CMK (cell line): Measurements from ENCODE around the gene TPM4.

Experiments
- DNase-seq: peaks from one replicate; pipeline ENCODE4 v3.0.0-alpha.2; 2010; ENCODE audit warnings: low read depth

TPM4 gene

DNA sequence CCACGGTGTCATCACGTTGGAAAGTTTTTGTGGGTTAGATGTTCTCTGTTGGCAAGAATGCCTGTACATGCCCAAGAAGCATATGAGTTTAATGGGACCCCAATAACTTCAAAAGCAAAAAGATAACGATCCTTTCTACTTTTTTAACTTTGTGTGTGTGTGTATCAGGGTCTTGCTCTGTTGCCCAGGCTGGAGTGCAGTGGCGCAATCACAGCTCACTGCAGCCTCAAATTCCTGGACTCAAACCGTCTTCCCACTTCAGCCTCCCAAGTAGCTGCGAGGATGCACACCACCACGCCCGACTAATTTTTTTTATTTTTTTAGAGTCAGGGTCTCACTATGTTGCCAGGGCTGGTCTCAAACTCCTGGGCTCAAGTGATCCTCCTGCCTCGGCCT is 34.3 kb upstream of the TPM4 start:
- DNase-seq: no peak

DNA sequence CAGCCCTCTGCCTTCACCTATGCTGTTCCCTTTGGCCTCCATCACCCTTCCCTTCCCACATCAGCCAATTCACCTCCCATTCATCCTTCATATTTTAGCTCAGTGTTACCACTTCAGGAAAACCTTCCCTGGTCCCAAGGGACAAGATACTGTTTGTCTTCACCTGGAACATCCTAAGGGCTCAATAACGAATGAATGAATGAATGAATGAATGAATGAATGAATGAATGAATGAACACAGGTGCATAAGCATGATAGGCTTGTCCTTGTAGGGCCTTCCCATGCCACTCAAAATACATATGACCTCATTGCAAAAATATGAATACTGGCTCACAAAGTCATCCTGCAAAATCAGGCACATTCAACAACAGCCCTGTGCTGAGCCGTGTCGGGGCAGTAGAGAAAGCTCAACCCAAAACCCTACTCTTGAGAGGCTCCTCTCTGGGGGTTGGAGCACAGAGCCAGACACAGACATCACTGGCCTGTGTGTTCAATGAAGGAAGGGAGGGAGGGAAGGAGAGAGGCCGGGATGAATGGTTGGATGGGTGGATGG is 33.7 kb upstream of the TPM4 start:
- no peak for DNase-seq

DNA sequence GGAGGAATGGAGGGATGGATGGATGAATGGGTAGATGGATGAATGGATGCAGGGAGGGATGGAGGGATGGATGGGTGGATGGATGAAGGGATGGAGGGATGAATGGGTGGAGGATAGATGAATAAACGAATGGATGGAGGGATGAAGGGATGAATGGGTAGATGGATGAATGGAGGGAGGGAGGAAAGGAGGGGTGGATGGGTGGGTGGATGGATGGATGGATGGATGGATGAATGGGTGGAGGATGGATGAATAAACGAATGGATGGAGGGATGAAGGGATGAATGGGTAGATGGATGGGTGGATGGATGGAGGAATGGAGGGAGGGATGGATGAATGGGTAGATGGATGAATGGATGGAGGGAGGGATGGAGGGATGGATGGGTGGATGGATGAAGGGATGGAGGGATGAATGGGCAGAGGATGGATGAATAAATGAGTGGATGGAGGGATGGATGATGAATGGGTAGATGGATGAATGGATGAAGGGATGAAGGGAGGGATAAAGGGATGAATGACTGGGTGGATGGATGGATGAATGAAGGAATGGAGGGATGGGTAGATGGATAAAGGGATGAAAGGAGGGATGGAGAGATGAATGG is 33.0 kb upstream of the TPM4 start:
- no peak for DNase-seq

DNA sequence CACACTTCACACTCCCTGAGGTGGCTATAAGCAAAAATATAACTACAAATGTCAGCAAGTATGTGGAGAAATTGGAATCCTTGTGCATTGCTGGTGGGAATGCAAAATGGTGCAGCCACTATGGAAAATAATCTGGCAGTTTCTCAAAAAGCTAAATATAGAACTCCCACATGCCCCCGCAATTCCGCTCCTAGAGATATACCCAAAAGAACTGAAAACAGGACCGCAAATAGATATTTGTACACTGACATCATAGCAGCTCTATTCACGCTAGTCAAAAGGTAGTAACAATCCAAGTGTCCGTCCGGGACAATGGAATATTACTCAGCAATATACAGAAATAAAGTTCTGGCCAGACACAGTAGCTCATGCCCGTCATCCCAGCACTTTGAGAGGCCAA is 31.5 kb upstream of the TPM4 start:
- no peak for DNase-seq

DNA sequence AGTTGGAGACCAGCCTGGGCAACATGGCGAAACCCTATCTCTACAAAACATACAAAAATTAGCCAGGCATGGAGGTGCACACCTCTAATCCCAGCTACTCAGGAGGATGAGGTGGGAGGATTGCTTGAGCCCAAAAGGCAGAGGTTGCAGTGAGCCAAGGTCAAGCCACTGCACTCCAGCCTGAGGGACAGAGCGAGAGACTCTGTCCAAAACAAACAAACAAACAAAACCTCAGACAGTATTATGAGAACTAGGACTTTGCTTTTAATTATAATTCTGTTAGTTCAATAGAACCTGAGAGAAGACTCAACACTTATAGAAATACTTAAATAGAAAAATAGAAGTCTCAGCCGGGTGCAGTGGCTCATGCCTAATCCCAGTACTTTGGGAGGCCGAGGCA is 31.1 kb upstream of the TPM4 start:
- no peak for DNase-seq

DNA sequence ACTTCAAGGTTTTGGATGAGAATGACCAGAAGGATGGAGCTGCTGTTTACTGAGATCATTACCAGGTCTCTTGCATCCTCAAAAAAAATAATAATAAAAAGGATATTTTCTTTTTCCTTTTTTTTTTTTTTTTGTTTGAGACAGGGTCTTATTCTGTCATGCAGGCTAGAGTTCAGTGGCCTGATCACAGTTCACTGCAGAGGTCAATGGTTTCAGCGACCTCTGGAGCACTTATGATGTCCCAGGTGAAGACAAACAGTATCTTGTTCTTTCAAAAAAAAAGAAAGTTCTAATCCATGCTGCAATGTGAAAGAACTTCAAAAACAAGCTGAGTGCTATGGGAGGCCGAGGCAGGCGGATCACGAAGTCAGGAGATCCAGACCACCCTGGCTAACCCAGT is 30.4 kb upstream of the TPM4 start:
- no peak for DNase-seq

DNA sequence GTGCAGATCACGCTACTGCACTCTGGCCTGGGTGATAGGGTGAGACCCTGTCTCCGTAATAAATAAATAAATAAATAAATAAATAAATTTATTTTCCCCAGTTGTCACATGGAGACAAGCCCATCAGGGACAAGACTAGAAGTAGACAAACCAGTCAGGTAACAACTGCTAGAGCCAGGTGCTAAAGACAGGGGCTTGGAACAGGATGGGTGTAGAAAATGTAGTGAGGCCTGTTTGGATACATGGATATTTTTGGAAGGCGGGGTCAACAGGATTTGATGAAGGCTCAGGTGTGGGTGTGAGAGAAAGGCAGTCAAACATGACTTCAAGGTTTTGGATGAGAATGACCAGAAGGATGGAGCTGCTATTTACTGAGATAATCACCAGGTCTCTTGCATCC is 27.7 kb upstream of the TPM4 start:
- no peak for DNase-seq

DNA sequence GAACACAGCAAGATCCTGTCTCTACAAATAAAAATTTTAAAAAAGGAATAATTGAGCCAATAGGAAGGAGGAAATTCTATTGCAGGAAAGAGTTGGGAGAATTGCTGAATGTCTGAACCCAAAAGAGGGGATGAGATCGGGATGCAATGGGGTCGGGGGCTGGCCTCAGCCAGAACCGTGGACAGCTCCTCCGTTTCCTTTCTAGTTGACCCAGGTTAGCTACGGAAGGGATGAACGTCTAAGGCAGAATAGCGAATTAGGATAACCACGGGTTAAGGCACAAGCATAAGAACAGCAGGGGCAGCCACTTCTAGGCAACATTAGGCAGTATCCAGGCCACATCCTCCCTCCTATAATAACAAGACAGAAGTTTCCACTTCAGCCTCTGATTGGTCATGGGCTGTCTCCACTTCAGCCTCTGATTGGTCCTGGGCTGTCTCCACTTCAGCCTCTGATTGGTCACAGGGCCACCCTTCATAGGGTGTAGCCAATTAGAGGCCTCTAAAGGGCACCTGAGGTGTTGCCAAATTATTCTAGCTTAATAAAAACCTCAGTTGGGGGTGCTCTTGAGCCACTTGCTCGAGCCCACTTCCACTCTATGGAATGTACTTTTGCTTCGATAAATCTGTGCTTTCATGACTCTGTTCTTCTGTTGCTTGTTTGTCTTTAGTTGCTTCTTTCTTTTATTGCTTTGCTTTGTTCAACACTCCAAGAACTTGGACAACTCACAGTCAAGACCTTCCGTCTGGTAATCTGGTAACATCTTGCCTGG is 24.9 kb upstream of the TPM4 start:
- DNase-seq: no peak

DNA sequence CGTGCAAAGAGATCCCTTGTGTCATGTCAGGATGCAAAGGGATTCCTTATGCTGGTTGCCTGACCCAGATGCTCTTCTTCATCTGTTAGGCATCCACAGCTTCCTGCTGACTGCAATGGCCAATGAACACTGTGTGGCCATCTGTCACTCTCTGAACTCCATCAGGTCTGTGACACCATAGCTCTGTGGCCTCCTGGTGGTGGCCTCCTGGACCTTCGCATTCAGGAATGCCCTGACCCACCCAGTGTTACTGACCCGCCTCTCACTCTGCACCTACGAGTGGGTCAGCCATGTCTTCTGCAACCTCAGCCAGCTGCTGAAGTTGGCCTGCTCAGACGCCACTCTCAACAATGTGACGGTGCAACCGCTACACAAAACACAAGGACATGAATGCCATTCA is 23.9 kb upstream of the TPM4 start:
- DNase-seq: no peak

DNA sequence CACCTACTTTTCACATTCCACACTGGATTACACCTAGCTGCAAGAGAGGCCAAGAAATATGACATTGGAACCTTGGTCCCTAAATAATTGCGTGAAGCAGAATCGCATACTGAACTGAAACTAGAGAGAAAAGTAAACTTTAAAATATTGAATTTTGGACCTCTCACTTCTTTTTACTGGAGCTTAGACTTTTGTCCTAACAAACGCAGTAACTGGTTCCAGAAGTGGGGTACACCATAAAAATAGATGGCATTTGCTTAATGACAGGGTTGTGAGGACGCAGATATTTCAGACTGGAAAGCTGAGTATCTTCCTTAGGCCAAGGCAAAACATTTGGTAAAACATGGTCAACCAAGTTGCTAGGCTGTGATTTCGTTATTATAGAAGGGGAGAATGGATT is 19.2 kb upstream of the TPM4 start:
- DNase-seq: no peak

DNA sequence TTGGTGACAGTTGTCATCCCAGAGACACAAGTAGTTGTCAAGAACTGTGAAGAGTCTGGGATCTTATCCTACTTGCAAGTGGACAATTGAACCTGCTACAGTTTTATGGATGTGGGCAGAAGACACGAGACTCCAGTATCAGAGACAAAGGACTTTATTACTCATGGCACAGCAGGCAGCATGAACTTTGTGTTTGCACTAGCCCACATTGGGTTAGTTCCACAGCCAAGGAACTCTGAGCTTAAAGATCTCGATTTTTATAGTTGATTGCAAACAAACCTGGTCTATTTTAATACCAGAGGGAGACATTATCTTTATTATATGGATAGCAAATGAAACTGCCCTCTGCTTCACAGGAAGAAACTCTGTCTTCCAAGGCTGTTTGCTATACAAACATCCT is 16.0 kb upstream of the TPM4 start:
- no peak for DNase-seq

DNA sequence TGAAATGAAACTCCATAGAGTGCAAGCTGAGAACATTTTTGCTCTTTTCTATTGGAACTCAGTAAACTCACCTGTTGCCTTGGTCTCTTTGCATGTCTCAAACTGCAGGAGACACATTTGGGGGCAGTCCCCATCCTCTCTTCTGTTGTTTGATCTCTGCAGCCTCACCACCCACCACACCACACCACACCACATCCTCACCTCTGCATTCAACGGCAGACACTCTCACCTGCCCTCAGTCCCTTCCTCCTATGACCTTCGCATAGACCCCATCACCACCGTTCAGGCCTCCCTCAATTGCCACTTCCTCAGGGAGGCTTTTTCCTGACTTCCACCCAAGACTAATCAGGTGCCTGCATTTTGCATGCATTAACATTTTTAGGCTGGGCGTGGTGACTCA is 14.4 kb upstream of the TPM4 start:
- DNase-seq: no peak

DNA sequence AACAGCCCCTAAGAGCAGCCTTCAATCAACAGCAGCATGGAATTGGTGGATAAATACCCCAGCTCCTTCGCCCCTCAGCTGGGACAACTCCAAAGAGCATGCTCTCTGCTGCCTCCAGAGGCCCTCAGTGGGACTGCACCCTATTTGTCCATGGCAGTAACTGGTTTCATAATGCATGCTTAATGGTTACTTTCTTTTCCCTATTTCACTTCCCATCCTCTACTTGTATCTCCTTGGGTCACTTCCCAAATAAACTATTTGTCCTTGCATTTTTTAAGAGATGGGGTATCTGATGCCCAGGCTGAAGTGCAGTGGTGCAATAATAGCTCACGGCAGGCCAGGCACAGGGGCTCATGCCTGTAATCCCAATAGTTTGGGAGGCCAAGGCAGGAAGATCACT is 13.5 kb upstream of the TPM4 start:
- DNase-seq: no peak

DNA sequence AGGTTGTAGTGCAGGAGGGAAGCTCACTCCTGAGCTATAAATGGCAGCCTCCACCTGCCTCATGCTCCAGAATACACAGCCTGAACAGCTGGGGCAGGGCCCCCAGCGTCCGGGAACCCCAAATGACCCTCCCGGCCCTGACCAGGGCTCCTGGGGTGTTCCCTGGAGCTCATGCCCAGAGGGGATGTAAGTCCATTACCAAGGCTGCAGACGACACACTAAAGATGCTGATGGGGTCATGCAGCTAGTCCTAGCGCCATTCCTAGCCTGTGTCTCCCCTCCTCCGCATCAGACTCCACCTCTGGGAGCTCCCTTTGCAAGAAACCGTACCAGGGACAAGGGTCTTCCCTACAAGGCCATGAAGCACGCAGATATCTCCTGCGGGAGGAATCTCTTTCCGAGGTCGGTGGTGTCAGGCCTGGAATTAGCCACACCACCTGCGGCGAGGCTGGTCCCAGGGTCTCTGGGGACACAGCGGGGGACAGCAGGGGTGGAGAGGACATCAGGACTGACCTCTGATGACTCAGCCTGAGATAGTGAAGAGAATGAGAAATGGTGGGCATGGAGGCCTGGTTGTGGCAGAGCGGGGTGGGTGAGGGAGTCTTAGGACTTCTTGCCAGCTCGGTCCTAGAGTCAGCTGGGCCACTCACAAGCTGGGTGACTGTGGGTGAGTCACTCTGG is 11.9 kb upstream of the TPM4 start:
- DNase-seq: no peak

DNA sequence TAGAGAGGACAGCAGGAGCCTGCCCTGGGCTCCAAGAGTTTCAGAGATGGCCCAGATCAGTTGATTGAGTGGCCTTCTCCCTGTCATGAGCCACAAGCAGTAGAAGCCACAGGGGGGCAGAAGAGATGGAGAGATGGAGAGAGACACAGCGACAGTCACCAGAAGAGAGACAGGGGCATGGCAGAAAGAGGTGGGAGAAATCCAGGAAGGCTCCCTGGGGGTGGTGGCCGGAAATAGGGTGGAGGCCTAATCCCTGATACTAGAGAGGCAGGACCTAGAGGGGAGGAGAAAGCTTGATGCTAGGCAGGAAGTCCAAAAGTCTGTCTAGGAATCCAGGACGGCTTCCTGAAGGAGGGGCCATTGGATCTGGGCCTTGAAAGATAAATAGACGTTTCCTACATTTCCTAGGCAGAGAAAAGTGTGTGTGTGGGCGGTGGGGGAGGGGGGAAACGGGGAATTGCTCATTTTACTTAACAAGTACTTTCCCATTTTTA is 9.6 kb upstream of the TPM4 start:
- DNase-seq: no peak

DNA sequence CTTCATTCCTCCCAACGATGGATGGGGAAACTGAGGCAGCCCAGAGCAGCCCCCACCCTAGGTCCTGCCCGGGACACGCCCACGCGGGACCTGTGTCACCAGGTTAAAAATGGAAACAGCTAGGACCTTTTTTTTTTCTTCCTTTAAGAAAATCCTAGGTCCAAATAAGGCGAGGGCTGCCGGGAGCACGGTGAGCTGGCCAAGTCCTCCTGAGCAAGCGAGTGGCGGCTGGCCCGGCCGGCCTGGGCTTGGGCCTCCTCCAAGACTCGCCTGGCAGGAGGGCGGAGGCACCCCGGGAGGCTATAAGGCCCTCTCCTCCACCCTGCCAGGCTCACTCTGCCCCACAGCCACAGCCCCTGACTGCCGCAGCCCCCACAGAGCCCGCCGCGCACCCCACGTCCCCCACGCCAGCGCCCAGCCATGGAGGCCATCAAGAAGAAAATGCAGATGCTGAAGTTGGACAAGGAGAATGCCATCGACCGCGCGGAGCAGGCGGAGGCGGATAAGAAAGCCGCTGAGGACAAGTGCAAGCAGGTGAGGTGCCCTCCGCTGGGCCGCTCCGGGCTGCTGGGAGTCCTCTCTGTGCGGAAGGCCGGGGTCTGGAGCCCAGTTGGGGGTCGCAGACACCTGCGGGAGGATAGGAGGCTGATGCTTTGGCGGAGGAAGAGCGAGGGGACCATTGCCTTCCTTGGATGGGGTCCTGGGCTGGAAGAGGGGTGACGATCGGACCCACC is 8.9 kb upstream of the TPM4 start:
- DNase-seq: no peak

DNA sequence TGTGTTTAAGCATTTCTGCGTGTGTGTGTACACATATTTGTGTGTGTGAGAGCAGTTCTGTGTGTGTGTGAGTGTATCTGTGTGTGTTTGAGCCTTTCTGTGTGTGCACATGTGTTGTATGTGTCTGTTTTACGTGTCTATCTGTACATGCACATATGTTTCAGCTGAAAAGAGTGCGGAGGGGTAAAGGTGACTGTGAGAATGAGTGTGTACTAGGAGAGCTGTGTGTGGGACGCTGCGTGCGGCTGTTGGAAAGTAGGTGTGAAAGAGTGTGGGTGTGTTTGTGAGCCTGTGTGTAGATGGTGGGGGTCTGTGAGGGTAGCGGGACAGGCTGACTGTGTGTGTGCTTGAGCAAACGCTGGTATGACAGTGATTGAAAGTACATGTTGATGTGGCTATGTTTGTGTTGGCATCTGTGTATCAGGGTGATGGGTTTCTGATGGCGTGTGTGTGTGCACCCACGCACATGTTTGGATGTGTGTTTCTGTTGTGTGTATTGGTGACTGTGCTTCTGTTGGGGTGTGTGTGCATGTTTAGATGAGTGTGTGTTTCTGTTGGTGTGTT is 7.5 kb upstream of the TPM4 start:
- no peak for DNase-seq

DNA sequence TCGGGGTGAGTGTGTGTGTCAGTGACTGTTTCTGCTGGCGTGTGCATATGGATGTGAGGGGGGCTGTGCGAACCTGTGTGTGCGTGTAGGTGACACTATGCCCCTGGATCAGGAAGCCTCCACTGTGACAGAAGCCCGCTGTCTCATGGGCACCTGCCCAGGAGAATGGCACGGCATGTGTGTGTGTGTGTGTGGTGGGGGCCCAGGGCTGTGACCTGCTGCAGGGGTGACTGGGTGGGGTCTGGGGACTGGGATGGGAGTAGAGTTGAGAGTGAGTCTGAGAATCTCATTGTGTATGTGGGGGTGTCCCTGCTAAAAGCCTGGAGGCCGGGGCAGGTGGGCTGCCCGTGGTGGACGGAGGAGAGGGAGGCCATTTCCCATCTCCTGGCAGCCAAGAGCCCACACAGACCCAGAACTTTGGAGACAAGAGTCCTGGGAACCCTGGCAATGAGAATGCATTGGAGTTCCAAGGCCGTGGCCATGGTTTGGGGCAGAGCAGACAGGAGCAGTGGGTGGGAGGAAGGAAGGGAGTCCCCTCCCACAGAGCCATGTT is 6.4 kb upstream of the TPM4 start:
- DNase-seq: no peak

DNA sequence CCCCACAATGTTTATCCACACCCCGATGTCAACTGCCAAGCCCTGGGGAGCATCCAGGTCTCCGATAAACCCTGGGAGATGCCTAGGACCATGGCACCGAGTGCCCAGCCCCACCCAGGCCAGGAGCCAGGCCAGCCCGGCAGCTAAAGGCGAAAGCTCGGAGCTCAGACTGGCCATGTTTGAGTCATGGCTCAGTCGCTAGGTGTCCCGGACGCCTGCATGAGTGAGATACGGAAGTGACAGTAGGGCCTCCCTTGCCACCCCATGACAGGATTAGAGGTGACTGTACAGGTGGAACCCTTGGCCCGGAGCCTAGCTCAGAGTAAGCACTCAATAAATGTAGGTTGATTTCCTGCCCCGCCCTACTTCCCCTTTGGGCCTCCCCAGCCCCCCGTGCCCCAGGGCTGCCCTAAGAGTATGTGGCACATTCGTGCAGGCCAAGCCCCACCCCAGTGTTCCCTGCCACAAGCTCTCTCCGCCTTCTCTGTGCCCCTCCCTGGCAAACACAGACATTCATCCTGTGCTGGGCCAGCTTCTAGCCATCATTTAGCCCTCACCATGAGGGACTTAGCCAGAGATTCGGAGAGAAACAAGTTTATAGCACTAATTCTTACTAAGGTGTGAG is 5.8 kb upstream of the TPM4 start:
- peak; percentile 82 for DNase-seq

DNA sequence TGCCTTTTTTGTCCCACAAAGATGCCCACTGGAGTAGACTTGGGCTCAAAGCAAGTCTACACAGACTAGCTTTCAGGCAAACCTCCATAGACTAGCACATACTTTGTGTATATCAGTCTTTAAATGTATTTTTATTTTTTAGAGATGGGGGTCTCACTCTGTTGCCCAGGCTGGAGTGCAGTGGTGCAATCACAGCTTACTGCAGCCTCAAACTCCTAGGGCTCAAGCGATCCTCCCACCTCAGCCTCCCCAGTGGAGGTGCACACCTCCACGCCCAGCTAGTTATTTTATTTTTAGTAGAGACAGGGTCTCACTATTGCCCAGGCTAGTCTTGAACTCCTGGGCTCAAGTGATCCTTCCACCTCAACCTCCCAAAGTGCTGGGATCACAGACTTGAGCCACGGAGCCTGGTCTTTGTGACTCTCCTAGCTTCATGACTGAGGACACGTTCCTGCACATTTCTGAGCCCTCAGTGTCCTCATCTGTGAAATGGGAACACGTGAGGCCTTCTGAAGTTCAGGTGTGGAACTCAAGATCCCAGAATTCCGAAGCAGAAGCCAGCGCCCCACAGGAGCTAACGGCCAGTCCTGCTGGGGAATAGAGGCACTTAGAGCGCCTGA is 5.1 kb upstream of the TPM4 start:
- DNase-seq: no peak

DNA sequence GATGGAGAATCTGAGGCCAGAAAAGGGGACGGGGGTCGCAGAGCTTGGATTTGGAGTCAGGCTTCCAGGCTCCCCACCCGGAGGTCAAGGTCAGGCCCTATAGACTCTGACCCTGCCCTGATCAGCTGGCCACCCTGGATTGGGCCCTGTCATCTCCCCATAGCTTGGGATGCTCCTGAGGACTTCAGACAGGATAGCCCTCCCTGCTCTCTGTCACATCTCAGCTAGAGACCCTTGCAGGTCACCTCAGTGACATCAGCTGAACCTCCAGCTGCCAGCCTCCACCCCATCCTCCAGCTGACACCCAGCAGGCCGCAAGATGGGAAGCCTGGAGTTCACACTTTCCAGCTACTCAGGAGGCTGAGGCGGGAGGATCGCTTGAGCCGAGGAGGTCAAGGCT is 2.8 kb upstream of the TPM4 start:
- no peak for DNase-seq
